ACC112 (cell line): ENCODE measurements around the gene MAST1.
"Not testable (repeated sequence)": the region's sequence is repeated elsewhere in the genome, so short reads cannot be mapped to it uniquely, and the experiment has no call there.

Source experiments
- H2AFZ ChIP-seq: fragments of 200-600 bp; sonication (generic); one replicate; pipeline ENCODE4 v1.6.0; 2017; ENCODE audit warnings: antibody characterized with exemption, low read length; ENCODE audit not compliant: unreplicated experiment
- H3K27ac ChIP-seq: fragments of 200-600 bp; sonication (generic); 2 replicates; pipeline ENCODE4 v1.5.1; 2014; ENCODE audit warnings: low read depth, mild to moderate bottlenecking, antibody characterized with exemption, low read length, moderate library complexity
- H3K27me3 ChIP-seq: fragments of 200-600 bp; sonication (generic); 2 replicates; pipeline ENCODE4 v1.6.1; 2014; ENCODE audit warnings: mild to moderate bottlenecking, antibody characterized with exemption, low read length, moderate library complexity, mixed read lengths; ENCODE audit not compliant: insufficient read depth
- H3K36me3 ChIP-seq: fragments of 200-600 bp; sonication (generic); 2 replicates; pipeline ENCODE4 v1.6.1; 2016; ENCODE audit warnings: mild to moderate bottlenecking, antibody characterized with exemption, low read length, moderate library complexity, mixed read lengths; ENCODE audit not compliant: insufficient read depth
- H3K4me1 ChIP-seq: fragments of 200-600 bp; sonication (generic); one replicate; pipeline ENCODE4 v1.6.1; 2016; ENCODE audit warnings: low read length, mixed read lengths; ENCODE audit not compliant: insufficient read depth, unreplicated experiment, control insufficient read depth
- H3K4me3 ChIP-seq: fragments of 200-600 bp; sonication (generic); 2 replicates; pipeline ENCODE4 v1.5.1; 2014; ENCODE audit warnings: mild to moderate bottlenecking, low read depth, low read length
- H3K79me2 ChIP-seq: fragments of 200-600 bp; sonication (generic); one replicate; pipeline ENCODE4 v1.6.0; 2016; ENCODE audit warnings: low read length; ENCODE audit not compliant: control insufficient read depth, unreplicated experiment, insufficient read depth

MAST1 gene

GRCh38 chr19:12793290-12794195 lies 44.8 kb upstream of the MAST1 start:
- peak overlapping the region; percentile 100 for H3K27ac ChIP-seq
- H3K4me1 ChIP-seq = peaks cover 17% of the 10 kb centered on the region
- no peak overlapping the region for H2AFZ ChIP-seq
- H3K27me3 ChIP-seq = no peaks in the 10 kb centered on the region
- peak overlapping the region; percentile 93 for H3K4me3 ChIP-seq
- peaks cover 20% of the 10 kb centered on the region for H3K79me2 ChIP-seq
- no peaks in the 10 kb centered on the region for H3K36me3 ChIP-seq

- H3K4me1 ChIP-seq = peaks cover 9% of the 10 kb centered on the region
- H2AFZ ChIP-seq = no peak overlapping the region
- H3K4me3 ChIP-seq = peak overlapping the region; percentile 93
- H3K36me3 ChIP-seq = no peaks in the 10 kb centered on the region
- peak overlapping the region; percentile 100 for H3K27ac ChIP-seq
- H3K79me2 ChIP-seq = peaks cover 20% of the 10 kb centered on the region
- H3K27me3 ChIP-seq = no peaks in the 10 kb centered on the region
Observed at GRCh38 chr19:12794196-12794941, 43.9 kb upstream of the MAST1 start.

GRCh38 chr19:12794971-12795381 lies 43.3 kb upstream of the MAST1 start:
- no peaks in the 10 kb centered on the region for H3K36me3 ChIP-seq
- H3K4me3 ChIP-seq = no peak overlapping the region
- H3K27ac ChIP-seq = no peak overlapping the region
- H3K79me2 ChIP-seq = peaks cover 20% of the 10 kb centered on the region
- H3K4me1 ChIP-seq = peaks cover 8% of the 10 kb centered on the region
- H3K27me3 ChIP-seq = no peaks in the 10 kb centered on the region
- H2AFZ ChIP-seq = no peak overlapping the region

- H3K27ac ChIP-seq = no peak overlapping the region
- peaks cover 30% of the 10 kb centered on the region for H3K79me2 ChIP-seq
- H3K4me1 ChIP-seq = peaks cover 5% of the 10 kb centered on the region
- no peaks in the 10 kb centered on the region for H3K27me3 ChIP-seq
- H2AFZ ChIP-seq = no peak overlapping the region
- H3K36me3 ChIP-seq = no peaks in the 10 kb centered on the region
- no peak overlapping the region for H3K4me3 ChIP-seq
Observed at GRCh38 chr19:12796146-12797071, 41.9 kb upstream of the MAST1 start.

GRCh38 chr19:12797141-12797587 lies 41.2 kb upstream of the MAST1 start:
- no peaks in the 10 kb centered on the region for H3K36me3 ChIP-seq
- no peak overlapping the region for H2AFZ ChIP-seq
- H3K79me2 ChIP-seq = peaks cover 25% of the 10 kb centered on the region
- H3K27me3 ChIP-seq = no peaks in the 10 kb centered on the region
- H3K27ac ChIP-seq = no peak overlapping the region
- peaks cover 5% of the 10 kb centered on the region for H3K4me1 ChIP-seq
- no peak overlapping the region for H3K4me3 ChIP-seq

- not testable (repeated sequence) for H2AFZ ChIP-seq, H3K27ac ChIP-seq, H3K4me3 ChIP-seq, H3K36me3 ChIP-seq, H3K27me3 ChIP-seq, H3K4me1 ChIP-seq
- H3K79me2 ChIP-seq = peaks cover 20% of the 10 kb centered on the region
Observed at GRCh38 chr19:12797607-12798006, 40.7 kb upstream of the MAST1 start.

GRCh38 chr19:12799742-12800465 lies 38.4 kb upstream of the MAST1 start:
- Histone ChIP-seq H3K36me3 (no peaks in the 10 kb centered on the region), H3K4me3 (no peak overlapping the region; the same call in 1 of the 2 replicates), H3K4me1 (peaks cover 5% of the 10 kb centered on the region), H3K79me2 (peaks cover 14% of the 10 kb centered on the region), H3K27ac (no peak overlapping the region), H2AFZ (no peak overlapping the region), H3K27me3 (no peaks in the 10 kb centered on the region)

- Histone ChIP-seq H3K4me1 (peaks cover 5% of the 10 kb centered on the region), H2AFZ (no peak overlapping the region), H3K27me3 (no peaks in the 10 kb centered on the region), H3K36me3 (no peaks in the 10 kb centered on the region), H3K4me3 (peak overlapping the region; percentile 98), H3K27ac (no peak overlapping the region), H3K79me2 (peaks cover 14% of the 10 kb centered on the region)
Observed at GRCh38 chr19:12800466-12800770, 37.9 kb upstream of the MAST1 start.

- Histone ChIP-seq H3K27me3 (no peaks in the 10 kb centered on the region), H2AFZ (peak overlapping the region; percentile 75), H3K4me3 (peak overlapping the region; percentile 98), H3K79me2 (peaks cover 14% of the 10 kb centered on the region), H3K36me3 (no peaks in the 10 kb centered on the region), H3K27ac (no peak overlapping the region), H3K4me1 (peaks cover 5% of the 10 kb centered on the region)
Observed at GRCh38 chr19:12800923-12801465, 37.3 kb upstream of the MAST1 start.
